Measurements from ENCODE around the gene CCDC69.

The CCDC69 gene

GRCh38 chr5:151218177-151218576 lies 5.7 kb downstream of the CCDC69 start:
- no peak for TF ChIP-seq CTCF (IDR thresholded peaks at IDR 0.05)

GRCh38 chr5:151216781-151217180 lies 7.1 kb downstream of the CCDC69 start:
- no peak for TF ChIP-seq CTCF (IDR thresholded peaks at IDR 0.05)

GRCh38 chr5:151215546-151215880 lies 8.4 kb downstream of the CCDC69 start:
- TF ChIP-seq CTCF (IDR thresholded peaks at IDR 0.05), result no peak

GRCh38 chr5:151214614-151215545 lies 9.0 kb downstream of the CCDC69 start:
- TF ChIP-seq CTCF (IDR thresholded peaks at IDR 0.05), result no peak

GRCh38 chr5:151213803-151214613 lies 9.9 kb downstream of the CCDC69 start:
- no peak for TF ChIP-seq CTCF (IDR thresholded peaks at IDR 0.05)

GRCh38 chr5:151212406-151212798 lies 11.5 kb downstream of the CCDC69 start:
- no peak for TF ChIP-seq CTCF (IDR thresholded peaks at IDR 0.05)

GRCh38 chr5:151208481-151208914 lies 15.4 kb downstream of the CCDC69 start:
- no peak for TF ChIP-seq CTCF (IDR thresholded peaks at IDR 0.05)
